ENCODE data around the gene ITGAE. TPM values are rescaled to one million over a fixed set of nuclear protein-coding genes. Genes with fewer than 3 reads are reported as not detected.

ITGAE gene, protein sequence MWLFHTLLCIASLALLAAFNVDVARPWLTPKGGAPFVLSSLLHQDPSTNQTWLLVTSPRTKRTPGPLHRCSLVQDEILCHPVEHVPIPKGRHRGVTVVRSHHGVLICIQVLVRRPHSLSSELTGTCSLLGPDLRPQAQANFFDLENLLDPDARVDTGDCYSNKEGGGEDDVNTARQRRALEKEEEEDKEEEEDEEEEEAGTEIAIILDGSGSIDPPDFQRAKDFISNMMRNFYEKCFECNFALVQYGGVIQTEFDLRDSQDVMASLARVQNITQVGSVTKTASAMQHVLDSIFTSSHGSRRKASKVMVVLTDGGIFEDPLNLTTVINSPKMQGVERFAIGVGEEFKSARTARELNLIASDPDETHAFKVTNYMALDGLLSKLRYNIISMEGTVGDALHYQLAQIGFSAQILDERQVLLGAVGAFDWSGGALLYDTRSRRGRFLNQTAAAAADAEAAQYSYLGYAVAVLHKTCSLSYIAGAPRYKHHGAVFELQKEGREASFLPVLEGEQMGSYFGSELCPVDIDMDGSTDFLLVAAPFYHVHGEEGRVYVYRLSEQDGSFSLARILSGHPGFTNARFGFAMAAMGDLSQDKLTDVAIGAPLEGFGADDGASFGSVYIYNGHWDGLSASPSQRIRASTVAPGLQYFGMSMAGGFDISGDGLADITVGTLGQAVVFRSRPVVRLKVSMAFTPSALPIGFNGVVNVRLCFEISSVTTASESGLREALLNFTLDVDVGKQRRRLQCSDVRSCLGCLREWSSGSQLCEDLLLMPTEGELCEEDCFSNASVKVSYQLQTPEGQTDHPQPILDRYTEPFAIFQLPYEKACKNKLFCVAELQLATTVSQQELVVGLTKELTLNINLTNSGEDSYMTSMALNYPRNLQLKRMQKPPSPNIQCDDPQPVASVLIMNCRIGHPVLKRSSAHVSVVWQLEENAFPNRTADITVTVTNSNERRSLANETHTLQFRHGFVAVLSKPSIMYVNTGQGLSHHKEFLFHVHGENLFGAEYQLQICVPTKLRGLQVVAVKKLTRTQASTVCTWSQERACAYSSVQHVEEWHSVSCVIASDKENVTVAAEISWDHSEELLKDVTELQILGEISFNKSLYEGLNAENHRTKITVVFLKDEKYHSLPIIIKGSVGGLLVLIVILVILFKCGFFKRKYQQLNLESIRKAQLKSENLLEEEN
- 15.8 TPM for total RNA-seq

DNA sequence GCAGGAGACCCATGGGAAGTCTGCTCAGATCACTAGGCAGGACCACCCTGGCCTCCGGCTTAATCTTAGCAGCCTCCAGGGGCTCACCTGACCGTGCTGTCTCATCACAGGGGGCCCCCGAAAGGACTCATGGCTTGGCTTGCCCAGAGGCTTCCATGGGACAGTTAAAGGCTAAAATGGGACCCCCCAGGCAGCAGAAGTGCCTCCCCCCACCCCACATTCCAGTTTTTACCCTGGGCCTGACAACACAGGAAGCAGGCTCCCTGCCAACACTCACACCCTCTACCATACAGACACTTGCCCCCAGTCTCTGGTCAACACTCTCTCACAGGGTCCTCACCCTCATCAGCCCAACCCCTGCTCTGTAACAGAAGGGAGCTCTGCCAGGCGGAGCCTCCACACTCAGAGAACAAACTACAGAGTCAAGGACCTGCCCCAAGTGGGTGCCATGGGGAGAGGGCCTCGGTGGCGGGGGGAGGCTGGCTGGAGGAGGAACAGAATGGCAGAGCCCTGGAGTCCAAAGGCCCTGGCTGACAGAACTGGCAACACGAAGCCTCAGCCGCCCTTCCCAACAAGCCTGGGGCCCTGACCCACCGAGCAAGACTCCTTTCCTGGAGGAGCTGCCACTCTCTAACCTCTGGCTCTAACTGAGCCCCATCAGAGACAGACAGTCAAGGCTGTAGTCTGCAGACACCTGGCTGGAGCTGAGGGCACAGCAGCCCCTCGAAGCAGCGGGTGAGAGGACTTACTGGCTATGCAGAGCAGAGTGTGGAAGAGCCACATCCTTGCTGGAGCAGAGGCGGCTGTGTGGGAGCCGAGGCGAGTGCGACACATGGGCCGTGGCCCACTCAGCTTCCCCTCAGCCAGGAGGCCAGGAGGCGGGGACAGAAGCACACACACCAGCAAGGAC, at the start of gene ITGAE:
ITGAE (minus strand) TSS at position 827 of the 910 bp plus-strand sequence; CDS start at position 783, 44 bp downstream.
- DNase-seq (ENCODE audit: low spot score in 2 of 2), result no peak
- H3K4me3 ChIP-seq, result no peak within 1 kb of the TSS
- H3K9me3 ChIP-seq, result no peaks in the 10 kb centered on the region
- no peaks in the 10 kb centered on the region for H3K4me1 ChIP-seq
- TF ChIP-seq, protein P1, sequence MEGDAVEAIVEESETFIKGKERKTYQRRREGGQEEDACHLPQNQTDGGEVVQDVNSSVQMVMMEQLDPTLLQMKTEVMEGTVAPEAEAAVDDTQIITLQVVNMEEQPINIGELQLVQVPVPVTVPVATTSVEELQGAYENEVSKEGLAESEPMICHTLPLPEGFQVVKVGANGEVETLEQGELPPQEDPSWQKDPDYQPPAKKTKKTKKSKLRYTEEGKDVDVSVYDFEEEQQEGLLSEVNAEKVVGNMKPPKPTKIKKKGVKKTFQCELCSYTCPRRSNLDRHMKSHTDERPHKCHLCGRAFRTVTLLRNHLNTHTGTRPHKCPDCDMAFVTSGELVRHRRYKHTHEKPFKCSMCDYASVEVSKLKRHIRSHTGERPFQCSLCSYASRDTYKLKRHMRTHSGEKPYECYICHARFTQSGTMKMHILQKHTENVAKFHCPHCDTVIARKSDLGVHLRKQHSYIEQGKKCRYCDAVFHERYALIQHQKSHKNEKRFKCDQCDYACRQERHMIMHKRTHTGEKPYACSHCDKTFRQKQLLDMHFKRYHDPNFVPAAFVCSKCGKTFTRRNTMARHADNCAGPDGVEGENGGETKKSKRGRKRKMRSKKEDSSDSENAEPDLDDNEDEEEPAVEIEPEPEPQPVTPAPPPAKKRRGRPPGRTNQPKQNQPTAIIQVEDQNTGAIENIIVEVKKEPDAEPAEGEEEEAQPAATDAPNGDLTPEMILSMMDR (IDR thresholded peaks at IDR 0.05), result no peak
- no peaks in the 10 kb centered on the region for H3K27me3 ChIP-seq
- intact Hi-C loops (cut with DNase I), result no loop called here
- no peaks in the 10 kb centered on the region for H3K36me3 ChIP-seq
- no peak within 1 kb of the TSS for H3K27ac ChIP-seq

DNA sequence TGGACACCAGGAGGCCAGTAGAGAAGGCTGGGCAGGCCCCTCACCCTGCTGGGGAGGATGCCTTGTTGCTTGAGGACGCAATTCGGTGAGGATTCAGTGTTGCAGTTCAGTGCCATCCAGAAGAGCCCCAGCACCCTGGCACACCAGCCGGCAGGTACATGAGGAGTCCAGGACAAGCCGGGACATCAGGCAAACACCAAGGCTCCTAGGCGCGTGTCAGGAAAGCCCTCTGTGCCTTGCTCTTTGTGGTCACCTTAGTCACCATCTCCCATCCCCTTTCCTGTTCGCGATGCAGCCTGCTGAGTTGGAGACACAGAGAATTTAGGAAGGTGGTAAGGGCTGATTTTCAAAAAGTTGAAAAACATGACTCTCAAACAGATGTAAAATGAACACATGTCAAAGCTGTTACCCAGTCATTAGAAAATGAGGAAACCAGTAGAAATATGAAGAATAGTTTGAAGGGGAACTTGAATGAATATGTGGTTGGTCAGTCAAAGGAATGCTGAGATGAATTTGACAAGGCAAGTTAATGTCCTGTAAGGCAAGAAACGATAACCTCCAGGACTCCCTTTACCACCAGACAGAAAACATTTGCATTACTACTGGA, 47.3 kb upstream of the ITGAE start:
- no peak overlapping the region for H3K27ac ChIP-seq
- no peaks in the 10 kb centered on the region for H3K27me3 ChIP-seq
- no peaks in the 10 kb centered on the region for H3K36me3 ChIP-seq
- intact Hi-C loops (cut with DNase I), result loop anchor here (5.0 to 10.0 kb wide), 4 partner anchors 44 to 224 kb away; partner anchors contain the start of genes CAMKK1, EMC6 and TAX1BP3
- TF ChIP-seq, protein P1 (IDR thresholded peaks at IDR 0.05), result no peak
- H3K4me3 ChIP-seq, result no peak overlapping the region
- DNase-seq (ENCODE audit: low spot score in 2 of 2), result no peak
- H3K9me3 ChIP-seq, result no peaks in the 10 kb centered on the region
- peaks cover 0 to 11% of the 10 kb centered on the region in 2 donors for H3K4me1 ChIP-seq

DNA sequence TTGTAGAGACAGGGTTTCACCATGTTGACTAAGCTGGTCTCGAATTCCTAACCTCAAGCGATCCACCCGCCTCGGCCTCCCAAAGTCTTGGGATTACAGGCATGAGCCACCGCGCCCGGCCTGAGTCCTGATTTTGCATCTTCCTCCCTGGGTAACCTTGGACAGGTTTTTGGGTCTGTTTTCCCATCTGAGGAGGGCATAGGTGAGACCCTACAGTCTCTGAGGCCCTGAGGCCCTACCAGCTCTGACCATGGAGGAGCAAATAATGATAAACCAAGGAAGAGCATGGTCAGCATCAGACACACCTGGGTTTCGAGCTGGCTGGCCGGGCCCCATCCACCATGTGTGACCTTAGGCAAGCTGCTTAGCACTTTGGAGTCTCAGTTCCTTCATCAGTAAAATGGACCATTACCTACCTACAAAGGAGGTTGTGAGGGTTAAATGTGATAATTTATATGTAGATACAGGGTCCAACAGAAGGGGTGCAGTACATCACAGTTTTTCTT, 46.2 kb upstream of the ITGAE start:
- peaks cover 0 to 11% of the 10 kb centered on the region in 2 donors for H3K4me1 ChIP-seq
- TF ChIP-seq, protein P1 (IDR thresholded peaks at IDR 0.05), result no peak
- H3K36me3 ChIP-seq, result peaks cover 8 to 9% of the 10 kb centered on the region in 2 donors
- no peak overlapping the region for H3K27ac ChIP-seq
- no peaks in the 10 kb centered on the region for H3K27me3 ChIP-seq
- no peak overlapping the region for H3K4me3 ChIP-seq
- intact Hi-C loops (cut with DNase I), result loop anchor here (5.0 to 10.0 kb wide), 4 partner anchors 45 to 225 kb away; partner anchors contain the start of genes CAMKK1, EMC6 and TAX1BP3
- no peaks in the 10 kb centered on the region for H3K9me3 ChIP-seq
- DNase-seq (ENCODE audit: low spot score in 2 of 2), result no peak

DNA sequence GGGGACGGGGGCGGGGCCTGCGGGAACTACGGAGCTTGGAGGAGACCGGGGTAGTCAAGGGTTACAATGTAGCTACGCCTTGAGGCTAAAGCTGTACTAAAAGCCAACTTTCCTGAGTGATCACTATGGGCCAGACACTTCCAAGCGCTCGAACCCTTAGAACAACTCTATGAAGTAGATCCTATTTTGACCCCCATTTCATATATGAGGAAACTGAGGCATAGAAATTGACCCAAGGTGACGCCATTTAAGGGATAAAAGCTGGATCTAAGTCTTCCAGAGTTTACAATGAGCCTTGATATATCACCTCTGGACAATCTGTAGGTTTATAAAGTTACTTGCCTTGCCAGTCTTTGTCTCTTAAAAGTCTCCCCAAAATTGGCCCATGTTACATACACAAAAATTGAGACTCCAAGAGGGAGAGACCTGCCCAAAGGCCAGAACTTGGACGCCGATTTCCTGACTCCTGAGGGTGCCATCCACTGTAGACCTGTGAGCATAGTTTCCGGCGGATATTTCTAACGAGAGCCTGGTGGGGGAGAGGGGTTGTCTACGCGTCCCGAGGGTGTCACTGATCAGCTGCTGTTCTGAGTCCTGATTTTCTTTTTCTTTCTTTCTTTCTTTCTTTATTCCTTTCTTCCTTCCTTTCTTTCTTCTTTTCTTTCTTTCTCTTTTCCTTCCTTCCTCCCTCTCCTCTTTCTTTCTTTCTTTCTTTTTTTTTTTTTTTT, 45.6 kb upstream of the ITGAE start:
- Histone ChIP-seq H3K9me3 (no peaks in the 10 kb centered on the region), H3K36me3 (peaks cover 9 to 14% of the 10 kb centered on the region in 2 donors), H3K27me3 (no peaks in the 10 kb centered on the region), H3K27ac (no peak overlapping the region), H3K4me1 (peaks cover 0 to 11% of the 10 kb centered on the region in 2 donors), H3K4me3 (peak overlapping the region; percentile 96 to 99)
- intact Hi-C loops (cut with DNase I), result loop anchor here (5.0 to 10.0 kb wide), 4 partner anchors 46 to 226 kb away; partner anchors contain the start of genes CAMKK1, EMC6 and TAX1BP3
- DNase-seq (ENCODE audit: low spot score in 2 of 2), result no peak
- TF ChIP-seq, protein P1 (IDR thresholded peaks at IDR 0.05), result no peak
